GM18868 (cell line): ENCODE data around the gene ZBTB4.

Source experiments
- ATAC-seq: cut with Tn5 transposase; IDR thresholded peaks from one replicate; pipeline ENCODE4 v1.9.1; 2021; ENCODE audit warnings: mild to moderate bottlenecking, moderate library complexity; ENCODE audit not compliant: unreplicated experiment

The ZBTB4 gene

DNA sequence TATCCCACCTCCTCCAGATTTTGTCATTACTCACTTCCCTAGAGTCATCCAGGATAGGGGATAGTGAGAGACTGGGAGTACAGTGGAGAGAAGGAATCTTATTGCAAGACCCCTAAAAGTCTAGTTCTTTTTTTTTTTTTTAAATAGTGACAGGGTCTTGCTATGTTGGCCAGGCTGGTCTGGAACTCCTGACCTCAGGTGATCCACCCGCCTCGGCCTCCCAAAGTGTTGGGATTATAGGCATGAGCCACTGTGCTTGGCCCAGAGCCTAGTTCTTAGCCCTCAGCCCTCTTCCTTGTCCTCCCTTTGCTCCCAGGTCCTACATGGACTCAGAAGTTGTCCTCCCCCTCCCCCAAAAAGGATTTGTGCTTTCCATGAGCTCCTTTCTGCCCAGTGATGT is 37.3 kb downstream of the ZBTB4 start:
- ATAC-seq, result no peak

DNA sequence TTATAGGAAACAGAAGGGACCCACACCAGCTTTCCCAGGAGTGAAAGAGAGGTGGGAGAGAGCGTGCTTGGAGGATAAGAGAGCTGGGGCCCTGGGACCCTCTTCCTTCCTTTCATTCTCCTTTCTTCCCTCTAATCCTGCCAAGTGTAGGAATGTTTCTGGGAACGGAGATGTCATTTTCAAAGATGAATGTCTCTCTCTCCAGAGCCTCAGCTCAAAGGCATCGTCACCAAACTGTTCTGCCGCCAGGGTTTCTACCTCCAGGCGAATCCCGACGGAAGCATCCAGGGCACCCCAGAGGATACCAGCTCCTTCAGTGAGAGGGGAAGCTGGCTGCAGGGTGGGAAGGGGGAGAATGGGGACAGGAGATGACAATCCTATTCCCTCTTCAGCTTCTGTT is 38.2 kb downstream of the ZBTB4 start:
- no peak for ATAC-seq

DNA sequence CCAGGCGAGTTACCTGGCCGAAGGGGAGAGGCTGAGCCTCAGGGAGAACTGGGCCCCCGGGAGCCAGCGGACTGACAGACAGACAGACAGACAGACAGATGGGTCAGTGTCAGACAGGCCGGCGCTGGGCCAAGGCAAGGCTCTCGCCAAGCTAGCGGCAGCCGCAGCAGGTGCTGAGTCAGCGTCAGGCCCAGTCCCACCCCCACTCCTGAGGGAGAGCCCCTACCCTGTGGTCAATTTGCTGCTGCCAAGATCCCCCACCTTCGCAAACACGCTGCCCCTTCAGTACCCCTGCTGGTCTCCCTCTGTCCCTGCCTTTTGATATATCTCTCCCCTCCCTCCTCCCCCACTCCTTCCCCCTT is 38.6 kb downstream of the ZBTB4 start:
- ATAC-seq, result no peak

DNA sequence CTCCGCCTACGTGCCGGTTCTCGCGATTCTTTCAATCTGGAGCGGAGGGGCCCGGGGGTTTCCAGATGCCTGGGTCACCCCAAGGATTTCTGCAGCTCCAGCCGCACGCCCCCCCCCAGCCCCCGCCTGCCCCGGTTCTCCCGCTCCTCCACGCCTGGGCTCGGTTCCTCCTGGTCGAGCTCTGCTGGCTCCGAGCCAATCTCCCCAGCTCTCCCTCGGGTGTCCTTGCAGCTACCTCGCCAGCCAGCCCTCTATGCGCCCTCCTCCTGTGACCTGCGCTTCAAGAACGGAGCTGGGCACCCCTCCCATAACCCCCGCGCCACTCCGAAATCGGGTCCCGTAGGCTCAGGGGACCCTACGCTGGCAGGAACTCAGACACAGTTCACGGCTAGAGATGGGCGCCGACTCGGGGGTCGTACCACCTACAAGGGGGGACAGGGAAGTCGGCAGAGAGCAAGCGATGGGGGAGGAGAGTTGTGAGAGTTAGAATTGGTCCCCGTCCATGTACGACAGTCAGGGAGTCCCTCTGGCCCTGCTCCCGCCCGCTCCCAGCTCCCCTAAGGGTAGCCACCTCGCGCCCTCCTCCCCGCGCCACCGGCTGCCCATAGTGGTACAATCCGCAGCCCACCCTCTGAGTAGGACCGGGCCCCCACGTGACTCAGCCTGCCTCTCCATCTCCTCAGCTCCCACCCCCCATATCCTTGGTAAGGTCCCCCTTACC is 39.2 kb downstream of the ZBTB4 start:
- no peak for ATAC-seq

GRCh38 chr17:7439462-7440112 is 39.8 kb downstream of the ZBTB4 start, which contains the start of gene FGF11:
Gene FGF11 (plus strand): TSS chr17:7439512. CDS start chr17:7439621, 109 bp downstream.
- no peak for ATAC-seq

DNA sequence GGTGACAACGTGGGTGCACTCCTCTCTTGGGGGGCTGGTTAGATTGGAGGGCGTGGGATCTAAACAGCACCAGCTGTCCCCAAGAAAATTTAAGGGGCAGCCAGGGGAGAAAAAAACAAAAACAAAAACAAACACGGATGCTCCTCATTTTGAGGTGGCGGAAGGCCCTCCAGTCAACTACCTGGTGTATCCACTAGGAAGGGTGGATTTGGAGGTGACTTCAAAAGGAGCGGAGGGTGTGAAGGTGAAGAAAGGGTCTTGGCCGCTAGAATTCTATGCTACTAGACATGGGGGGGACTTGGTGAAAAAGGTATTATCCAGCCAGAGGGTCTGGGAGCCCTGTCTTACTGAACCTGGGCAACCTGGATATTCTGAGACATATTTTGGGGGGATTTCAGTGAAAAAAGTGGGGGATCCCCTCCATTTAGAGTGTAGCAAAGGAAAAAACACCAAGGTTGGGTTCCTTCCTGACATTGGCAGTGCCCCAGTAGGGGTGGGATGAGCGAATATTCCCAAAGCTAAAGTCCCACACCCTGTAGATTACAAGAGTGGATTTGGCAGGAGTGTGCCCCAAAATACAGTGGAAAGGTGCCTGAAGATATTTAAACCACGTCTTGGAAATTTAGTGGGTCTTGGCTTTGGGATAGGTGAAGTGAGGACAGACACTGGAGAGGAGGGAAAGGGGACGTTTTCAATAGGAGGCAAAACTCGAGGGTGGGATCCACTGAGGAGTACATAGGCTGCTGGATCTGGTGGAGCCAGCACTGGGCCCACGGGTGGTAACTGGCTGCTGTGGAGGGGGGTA is 40.6 kb downstream of the ZBTB4 start:
- ATAC-seq, result no peak

GRCh38 chr17:7437950-7438614 is 41.3 kb downstream of the ZBTB4 start:
- ATAC-seq, result no peak

GRCh38 chr17:7437369-7437863 is 42.0 kb downstream of the ZBTB4 start:
- no peak for ATAC-seq

GRCh38 chr17:7436556-7437368 is 42.7 kb downstream of the ZBTB4 start:
- peak; percentile 38 for ATAC-seq

GRCh38 chr17:7435676-7436555 is 43.5 kb downstream of the ZBTB4 start:
- peak; percentile 4 for ATAC-seq

DNA sequence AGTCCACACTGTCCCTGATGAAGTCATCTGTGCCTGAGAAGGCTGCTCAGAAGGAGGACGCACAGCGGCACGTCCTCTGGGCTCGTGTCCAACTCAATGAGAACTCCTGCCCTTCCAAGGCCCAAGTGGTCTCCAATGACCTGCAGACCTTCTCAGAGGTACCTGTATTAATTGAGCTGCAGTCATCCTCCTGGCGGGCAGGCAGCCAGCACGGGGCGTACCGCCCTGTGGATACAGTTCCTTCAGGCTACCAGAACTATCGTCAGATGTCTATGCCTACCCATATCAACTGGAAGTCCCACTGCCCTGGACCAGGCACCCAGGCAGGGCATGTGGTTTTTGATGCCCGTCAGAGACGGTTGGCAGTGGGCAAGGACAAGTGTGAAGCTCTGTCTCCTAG is 47.1 kb downstream of the ZBTB4 start:
- no peak for ATAC-seq

GRCh38 chr17:7431231-7431630 is 48.2 kb downstream of the ZBTB4 start:
- no peak for ATAC-seq

- no peak for ATAC-seq
Observed at GRCh38 chr17:7429722-7430121, 49.7 kb downstream of the ZBTB4 start.

DNA sequence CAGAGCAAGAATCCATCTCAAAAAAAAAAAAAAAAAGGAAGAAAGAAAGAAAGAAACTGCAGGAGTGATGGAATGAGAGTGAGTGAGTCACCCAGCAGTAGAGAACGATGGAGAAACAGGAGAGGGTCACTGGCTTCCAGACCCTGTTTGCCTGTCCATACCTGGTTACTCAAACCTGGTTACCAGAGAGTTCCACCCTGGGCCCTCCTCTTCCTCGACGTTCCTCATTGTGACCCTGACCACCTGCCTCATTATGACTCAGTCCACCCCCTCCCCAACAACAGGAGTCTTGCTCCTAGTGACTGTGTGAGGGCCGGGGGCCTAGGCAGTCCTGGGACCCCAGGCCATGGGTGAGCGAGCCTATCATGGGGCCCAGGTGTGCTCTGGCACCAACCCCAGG is 50.9 kb downstream of the ZBTB4 start, which contains the start of gene SPEM3:
TSS of gene SPEM3 (plus strand) at position 301 of the 400 bp plus-strand sequence. CDS start at position 347, 46 bp downstream.
- ATAC-seq, result no peak

DNA sequence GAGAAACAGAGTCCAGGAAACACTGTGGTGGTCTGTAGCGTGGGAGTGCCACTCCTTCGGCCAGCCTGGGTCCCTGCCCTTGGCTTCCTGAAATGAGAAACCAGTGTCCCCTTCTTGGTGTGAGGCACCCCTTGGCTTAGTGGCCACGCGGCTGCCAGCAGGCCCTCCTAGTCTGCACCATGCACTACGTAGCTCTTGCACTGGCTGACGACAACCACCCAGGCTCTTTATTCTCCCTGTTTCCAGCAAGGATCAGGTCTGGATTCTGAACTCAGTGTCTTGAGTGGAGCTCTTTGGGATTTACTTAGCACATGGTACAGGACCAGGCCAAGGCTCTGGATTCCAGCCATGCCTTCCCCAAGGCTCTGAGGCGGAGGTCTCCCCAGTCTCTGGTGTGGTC is 51.9 kb downstream of the ZBTB4 start:
- ATAC-seq, result no peak

GRCh38 chr17:7426896-7427489 is 52.4 kb downstream of the ZBTB4 start:
- ATAC-seq, result no peak

GRCh38 chr17:7426203-7426863 is 53.1 kb downstream of the ZBTB4 start:
- no peak for ATAC-seq

DNA sequence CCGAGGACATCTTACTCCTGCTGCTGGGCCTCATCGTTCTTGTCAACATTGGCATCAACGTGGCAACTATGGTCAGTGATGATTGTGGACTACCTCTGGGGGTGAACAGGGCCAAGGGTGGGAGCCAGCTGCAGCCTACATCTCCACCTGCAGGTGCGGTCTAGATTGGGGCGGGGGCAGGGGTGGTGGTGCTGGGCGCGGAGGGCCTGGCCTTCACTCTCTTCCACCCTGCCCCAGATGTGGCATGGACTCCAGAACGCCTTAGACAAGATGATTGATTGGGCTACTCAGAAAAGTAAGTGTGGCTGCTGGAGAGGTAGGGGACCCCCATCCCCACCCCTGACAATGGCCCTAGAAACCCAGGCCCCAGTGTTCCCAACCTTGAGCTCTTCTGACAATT is 53.7 kb downstream of the ZBTB4 start:
- no peak for ATAC-seq
